Activated CD4-positive, alpha-beta T cell treated with anti-CD3 and anti-CD28 coated beads, Interleukin-2, Interleukin-6, amounts not matched to agents 100 ng/mL and 50 ng/mL, durations not matched to agents 16 hours and 8 hours (primary cell): ENCODE results near the gene RBFOX1.
"Not testable (repeated sequence)": the region's sequence is repeated elsewhere in the genome, so short reads cannot be mapped to it uniquely, and the experiment has no call there.

Experiments
- DNase-seq: peaks from one replicate; pipeline ENCODE4 v3.0.0-alpha.2; 2020

The RBFOX1 gene

GRCh38 chr16:7482596-7483290 lies 150.1 kb downstream of the RBFOX1 start:
- no peak for DNase-seq

- no peak for DNase-seq
Observed at GRCh38 chr16:7487574-7488323, 155.1 kb downstream of the RBFOX1 start.

GRCh38 chr16:7492122-7492521 lies 159.5 kb downstream of the RBFOX1 start:
- no peak for DNase-seq

- no peak for DNase-seq
Observed at GRCh38 chr16:7493133-7493532, 160.5 kb downstream of the RBFOX1 start.

GRCh38 chr16:7497691-7498090 lies 165.0 kb downstream of the RBFOX1 start:
- DNase-seq = no peak

- DNase-seq = no peak
Observed at GRCh38 chr16:7501868-7502267, 169.2 kb downstream of the RBFOX1 start.

- DNase-seq = not testable (repeated sequence)
Observed at GRCh38 chr16:7502591-7503157, 170.0 kb downstream of the RBFOX1 start.

- DNase-seq = no peak
Observed at GRCh38 chr16:7503666-7504065, 171.0 kb downstream of the RBFOX1 start.

GRCh38 chr16:7504844-7505243 lies 172.2 kb downstream of the RBFOX1 start:
- no peak for DNase-seq

- no peak for DNase-seq
Observed at GRCh38 chr16:7505495-7505894, 172.8 kb downstream of the RBFOX1 start.

GRCh38 chr16:7506363-7506762 lies 173.7 kb downstream of the RBFOX1 start:
- no peak for DNase-seq

- DNase-seq = no peak
Observed at GRCh38 chr16:7508656-7509055, 176.0 kb downstream of the RBFOX1 start.

GRCh38 chr16:7509963-7510601 lies 177.4 kb downstream of the RBFOX1 start:
- DNase-seq = no peak

GRCh38 chr16:7511549-7512260 lies 179.1 kb downstream of the RBFOX1 start:
- DNase-seq = no peak

- no peak for DNase-seq
Observed at GRCh38 chr16:7512503-7512902, 179.9 kb downstream of the RBFOX1 start.

GRCh38 chr16:7513429-7513828 lies 180.8 kb downstream of the RBFOX1 start:
- DNase-seq = peak; percentile 30

GRCh38 chr16:7515543-7515942 lies 182.9 kb downstream of the RBFOX1 start:
- DNase-seq = no peak

- no peak for DNase-seq
Observed at GRCh38 chr16:7517496-7517895, 184.9 kb downstream of the RBFOX1 start.

- no peak for DNase-seq
Observed at GRCh38 chr16:7518158-7518557, 185.5 kb downstream of the RBFOX1 start.

GRCh38 chr16:7521834-7522233 lies 189.2 kb downstream of the RBFOX1 start:
- no peak for DNase-seq

GRCh38 chr16:7524419-7524818 lies 191.8 kb downstream of the RBFOX1 start:
- DNase-seq = no peak

GRCh38 chr16:7526736-7527135 lies 194.1 kb downstream of the RBFOX1 start:
- DNase-seq = no peak

GRCh38 chr16:7532534-7532933 lies 199.9 kb downstream of the RBFOX1 start:
- no peak for DNase-seq
